ENCODE results near the gene NDUFAF2.

Gene NDUFAF2

GRCh38 chr5:60929024-60929423, 16.0 kb upstream of the NDUFAF2 start:
- TF ChIP-seq CTCF (conservative IDR thresholded peaks at IDR 0.05; ENCODE audit: low read depth, low read length): peak; percentile 50
- DNase-seq (ENCODE audit: low read depth): peak; percentile 34
- no peak overlapping the region for H3K4me3 ChIP-seq (ENCODE audit: low read depth, low read length)

- no peak overlapping the region for H3K4me3 ChIP-seq (ENCODE audit: low read depth, low read length)
- DNase-seq (ENCODE audit: low read depth): no peak
- no peak for TF ChIP-seq CTCF (conservative IDR thresholded peaks at IDR 0.05; ENCODE audit: low read depth, low read length)
Observed at GRCh38 chr5:60943624-60944023, 1.4 kb upstream of the NDUFAF2 start.

- peak; percentile 66 for DNase-seq (ENCODE audit: low read depth)
- H3K4me3 ChIP-seq (ENCODE audit: low read depth, low read length): peak overlapping the region; percentile 83
- TF ChIP-seq CTCF (conservative IDR thresholded peaks at IDR 0.05; ENCODE audit: low read depth, low read length): no peak
Observed at GRCh38 chr5:60945813-60946187, 795 bp downstream of the NDUFAF2 start.

GRCh38 chr5:60948738-60949137, 3.7 kb downstream of the NDUFAF2 start:
- no peak for DNase-seq (ENCODE audit: low read depth)
- H3K4me3 ChIP-seq (ENCODE audit: low read depth, low read length): no peak overlapping the region

GRCh38 chr5:60955239-60955638, 10.2 kb downstream of the NDUFAF2 start:
- no peak for DNase-seq (ENCODE audit: low read depth)
- no peak for TF ChIP-seq CTCF (conservative IDR thresholded peaks at IDR 0.05; ENCODE audit: low read depth, low read length)
- no peak overlapping the region for H3K4me3 ChIP-seq (ENCODE audit: low read depth, low read length)

More at GRCh38 chr5:60948738-60949137, 3.7 kb downstream of the NDUFAF2 start:
- TF ChIP-seq CTCF (conservative IDR thresholded peaks at IDR 0.05; ENCODE audit: low read depth, low read length): no peak

GRCh38 chr5:60958088-60958487, 13.1 kb downstream of the NDUFAF2 start:
- H3K4me3 ChIP-seq (ENCODE audit: low read depth, low read length): no peak overlapping the region
- no peak for TF ChIP-seq CTCF (conservative IDR thresholded peaks at IDR 0.05; ENCODE audit: low read depth, low read length)
- no peak for DNase-seq (ENCODE audit: low read depth)

- no peak overlapping the region for H3K4me3 ChIP-seq (ENCODE audit: low read depth, low read length)
- no peak for DNase-seq (ENCODE audit: low read depth)
- TF ChIP-seq CTCF (conservative IDR thresholded peaks at IDR 0.05; ENCODE audit: low read depth, low read length): no peak
Observed at GRCh38 chr5:60958712-60959111, 13.7 kb downstream of the NDUFAF2 start.
